HEK293 (cell line): ENCODE measurements around the gene SH3BP5.

Source experiments
- BCL11A ChIP-seq: fragments of 450-650 bp; formaldehyde crosslinking; IDR thresholded peaks from 2 replicates; pipeline ENCODE4 v1.5.1; 2016; ENCODE audit warnings: low read depth, missing biosample characterization, missing genetic modification characterization
- GFI1B ChIP-seq: fragments of 450-650 bp; formaldehyde crosslinking; IDR thresholded peaks from 2 replicates; pipeline ENCODE4 v1.5.1; 2016; ENCODE audit warnings: missing biosample characterization, missing genetic modification characterization
- MYNN ChIP-seq: fragments of 450-650 bp; formaldehyde crosslinking; IDR thresholded peaks from 2 replicates; pipeline ENCODE4 v1.5.1; 2016; ENCODE audit warnings: missing biosample characterization, missing genetic modification characterization, borderline replicate concordance
- YY2 ChIP-seq: fragments of 450-650 bp; formaldehyde crosslinking; IDR thresholded peaks from 2 replicates; pipeline ENCODE4 v1.5.1; 2016; ENCODE audit warnings: missing biosample characterization, missing genetic modification characterization
- ZFP37 ChIP-seq: fragments of 450-650 bp; formaldehyde crosslinking; IDR thresholded peaks from 2 replicates; pipeline ENCODE4 v1.5.1; 2016; ENCODE audit warnings: missing biosample characterization, missing genetic modification characterization
- ZFP69B ChIP-seq: fragments of 450-650 bp; formaldehyde crosslinking; IDR thresholded peaks from 2 replicates; pipeline ENCODE4 v1.5.1; 2016; ENCODE audit warnings: missing biosample characterization, missing genetic modification characterization
- ZNF239 ChIP-seq: fragments of 450-650 bp; formaldehyde crosslinking; IDR thresholded peaks from 2 replicates; pipeline ENCODE4 v1.5.1; 2016; ENCODE audit warnings: missing biosample characterization, missing genetic modification characterization
- ZNF292 ChIP-seq: fragments of 450-650 bp; formaldehyde crosslinking; IDR thresholded peaks from 2 replicates; pipeline ENCODE4 v1.5.1; 2016; ENCODE audit warnings: low read depth, missing biosample characterization, missing genetic modification characterization, borderline replicate concordance
- ZNF324 ChIP-seq: fragments of 450-650 bp; formaldehyde crosslinking; IDR thresholded peaks from 2 replicates; pipeline ENCODE4 v1.5.1; 2016; ENCODE audit warnings: missing biosample characterization, missing genetic modification characterization
- ZNF335 ChIP-seq: fragments of 450-650 bp; formaldehyde crosslinking; conservative IDR thresholded peaks from 2 replicates; pipeline ENCODE4 v1.5.1; 2016; ENCODE audit warnings: missing biosample characterization, missing genetic modification characterization
- ZNF366 ChIP-seq: fragments of 450-650 bp; formaldehyde crosslinking; conservative IDR thresholded peaks from 2 replicates; pipeline ENCODE4 v1.5.1; 2016; ENCODE audit warnings: missing biosample characterization, missing genetic modification characterization
- ZNF621 ChIP-seq: fragments of 450-650 bp; formaldehyde crosslinking; IDR thresholded peaks from 2 replicates; pipeline ENCODE4 v1.5.1; 2017; ENCODE audit warnings: missing biosample characterization, missing genetic modification characterization
- ZNF654 ChIP-seq: fragments of 450-650 bp; formaldehyde crosslinking; IDR thresholded peaks from 2 replicates; pipeline ENCODE4 v1.5.1; 2016; ENCODE audit warnings: low read depth, missing biosample characterization, missing genetic modification characterization
- ZNF658 ChIP-seq: fragments of 450-650 bp; formaldehyde crosslinking; IDR thresholded peaks from 2 replicates; pipeline ENCODE4; 2016; ENCODE audit warnings: missing biosample characterization, missing genetic modification characterization
- ZNF785 ChIP-seq: fragments of 450-650 bp; formaldehyde crosslinking; IDR thresholded peaks from 2 replicates; pipeline ENCODE4 v1.5.1; 2016; ENCODE audit warnings: missing biosample characterization, missing genetic modification characterization
- ZNF830 ChIP-seq: fragments of 450-650 bp; IDR thresholded peaks from 2 replicates; pipeline ENCODE4 v1.5.0; 2018; ENCODE audit warnings: missing biosample characterization, missing genetic modification characterization, low read depth, mild to moderate bottlenecking, moderate library complexity
- ZSCAN30 ChIP-seq: fragments of 450-650 bp; IDR thresholded peaks from 2 replicates; pipeline ENCODE4 v1.5.1; 2018; ENCODE audit warnings: missing biosample characterization, mild to moderate bottlenecking, missing genetic modification characterization, moderate library complexity
- ZXDB ChIP-seq: fragments of 450-650 bp; formaldehyde crosslinking; IDR thresholded peaks from 2 replicates; pipeline ENCODE4 v1.5.1; 2016; ENCODE audit warnings: missing biosample characterization, missing genetic modification characterization
- TF ChIP-seq, protein P1 (sequence below): fragments of 450-650 bp; formaldehyde crosslinking; IDR thresholded peaks from 2 replicates; pipeline ENCODE4 v1.5.1; 2016; ENCODE audit warnings: missing biosample characterization, missing genetic modification characterization
- TF ChIP-seq, protein P2 (sequence below): fragments of 450-650 bp; formaldehyde crosslinking; IDR thresholded peaks from 2 replicates; pipeline ENCODE4 v1.5.1; 2016; ENCODE audit warnings: missing biosample characterization, missing genetic modification characterization, borderline replicate concordance
- TF ChIP-seq, protein P3 (sequence below): fragments of 450-650 bp; formaldehyde crosslinking; IDR thresholded peaks from 2 replicates; pipeline ENCODE4 v1.5.1; 2017; ENCODE audit warnings: missing biosample characterization, missing genetic modification characterization
- TF ChIP-seq, protein P4 (sequence below): fragments of 450-650 bp; IDR thresholded peaks from 2 replicates; pipeline ENCODE4 v1.5.1; 2018; ENCODE audit warnings: missing biosample characterization, missing genetic modification characterization
- TF ChIP-seq, protein P5 (sequence below): fragments of 450-650 bp; formaldehyde crosslinking; IDR thresholded peaks from 2 replicates; pipeline ENCODE4 v1.5.1; 2016; ENCODE audit warnings: missing biosample characterization, missing genetic modification characterization
- TF ChIP-seq, protein P6 (sequence below): fragments of 450-650 bp; IDR thresholded peaks from 2 replicates; pipeline ENCODE4 v1.5.1; 2018; ENCODE audit warnings: missing biosample characterization, mild to moderate bottlenecking, missing genetic modification characterization

Gene SH3BP5

DNA sequence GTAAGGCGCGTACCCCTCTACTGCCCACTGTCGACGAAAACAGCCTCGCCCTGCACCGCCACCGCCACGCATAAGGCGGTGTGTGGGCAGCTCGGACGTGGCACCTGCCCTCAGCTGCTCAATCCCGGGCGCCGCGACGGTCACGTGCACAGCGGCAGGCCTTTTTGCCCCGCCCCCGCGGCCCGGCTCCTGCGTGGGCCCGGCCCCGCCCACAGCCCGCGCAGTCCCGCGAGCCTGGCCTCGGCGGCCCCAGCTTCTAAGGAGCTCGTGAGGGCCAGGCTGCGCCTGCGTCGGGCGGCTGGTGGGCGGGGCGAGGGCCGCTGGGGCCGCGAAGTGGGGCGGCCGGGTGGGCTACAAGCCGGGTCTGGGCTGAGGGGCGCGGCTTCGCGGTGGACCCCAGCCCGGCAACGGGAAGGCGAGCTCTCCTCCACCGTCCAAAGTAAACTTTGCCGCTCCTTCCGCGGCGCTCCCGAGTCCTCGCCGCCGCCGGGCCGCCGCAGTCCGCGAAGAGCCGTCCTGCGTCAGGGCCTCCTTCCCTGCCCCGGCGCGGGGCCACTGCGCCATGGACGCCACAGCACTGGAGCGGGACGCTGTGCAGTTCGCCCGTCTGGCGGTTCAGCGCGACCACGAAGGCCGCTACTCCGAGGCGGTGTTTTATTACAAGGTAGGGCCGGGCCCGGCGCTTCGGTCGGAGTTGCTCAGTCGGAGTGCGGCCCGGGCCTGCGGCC is 126.3 kb downstream of the SH3BP5 start, which contains the start of gene CAPN7 (continued):
- peak; percentile 68; the same call in 1 of the 2 replicates for TF ChIP-seq ZFP69B (tag by site-specific recombination)
- TF ChIP-seq BCL11A (tag by site-specific recombination), result no peak
- TF ChIP-seq, protein P1, sequence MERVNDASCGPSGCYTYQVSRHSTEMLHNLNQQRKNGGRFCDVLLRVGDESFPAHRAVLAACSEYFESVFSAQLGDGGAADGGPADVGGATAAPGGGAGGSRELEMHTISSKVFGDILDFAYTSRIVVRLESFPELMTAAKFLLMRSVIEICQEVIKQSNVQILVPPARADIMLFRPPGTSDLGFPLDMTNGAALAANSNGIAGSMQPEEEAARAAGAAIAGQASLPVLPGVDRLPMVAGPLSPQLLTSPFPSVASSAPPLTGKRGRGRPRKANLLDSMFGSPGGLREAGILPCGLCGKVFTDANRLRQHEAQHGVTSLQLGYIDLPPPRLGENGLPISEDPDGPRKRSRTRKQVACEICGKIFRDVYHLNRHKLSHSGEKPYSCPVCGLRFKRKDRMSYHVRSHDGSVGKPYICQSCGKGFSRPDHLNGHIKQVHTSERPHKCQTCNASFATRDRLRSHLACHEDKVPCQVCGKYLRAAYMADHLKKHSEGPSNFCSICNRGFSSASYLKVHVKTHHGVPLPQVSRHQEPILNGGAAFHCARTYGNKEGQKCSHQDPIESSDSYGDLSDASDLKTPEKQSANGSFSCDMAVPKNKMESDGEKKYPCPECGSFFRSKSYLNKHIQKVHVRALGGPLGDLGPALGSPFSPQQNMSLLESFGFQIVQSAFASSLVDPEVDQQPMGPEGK (tag by site-specific recombination), result peak; percentile 77; the same call in 1 of the 2 replicates
- no peak for TF ChIP-seq ZNF830 (tag by site-specific recombination)
- TF ChIP-seq, protein P2, sequence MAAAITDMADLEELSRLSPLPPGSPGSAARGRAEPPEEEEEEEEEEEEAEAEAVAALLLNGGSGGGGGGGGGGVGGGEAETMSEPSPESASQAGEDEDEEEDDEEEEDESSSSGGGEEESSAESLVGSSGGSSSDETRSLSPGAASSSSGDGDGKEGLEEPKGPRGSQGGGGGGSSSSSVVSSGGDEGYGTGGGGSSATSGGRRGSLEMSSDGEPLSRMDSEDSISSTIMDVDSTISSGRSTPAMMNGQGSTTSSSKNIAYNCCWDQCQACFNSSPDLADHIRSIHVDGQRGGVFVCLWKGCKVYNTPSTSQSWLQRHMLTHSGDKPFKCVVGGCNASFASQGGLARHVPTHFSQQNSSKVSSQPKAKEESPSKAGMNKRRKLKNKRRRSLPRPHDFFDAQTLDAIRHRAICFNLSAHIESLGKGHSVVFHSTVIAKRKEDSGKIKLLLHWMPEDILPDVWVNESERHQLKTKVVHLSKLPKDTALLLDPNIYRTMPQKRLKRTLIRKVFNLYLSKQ (tag by site-specific recombination), result no peak
- no peak for TF ChIP-seq ZNF658
- TF ChIP-seq ZNF654, result no peak
- TF ChIP-seq, protein P3, sequence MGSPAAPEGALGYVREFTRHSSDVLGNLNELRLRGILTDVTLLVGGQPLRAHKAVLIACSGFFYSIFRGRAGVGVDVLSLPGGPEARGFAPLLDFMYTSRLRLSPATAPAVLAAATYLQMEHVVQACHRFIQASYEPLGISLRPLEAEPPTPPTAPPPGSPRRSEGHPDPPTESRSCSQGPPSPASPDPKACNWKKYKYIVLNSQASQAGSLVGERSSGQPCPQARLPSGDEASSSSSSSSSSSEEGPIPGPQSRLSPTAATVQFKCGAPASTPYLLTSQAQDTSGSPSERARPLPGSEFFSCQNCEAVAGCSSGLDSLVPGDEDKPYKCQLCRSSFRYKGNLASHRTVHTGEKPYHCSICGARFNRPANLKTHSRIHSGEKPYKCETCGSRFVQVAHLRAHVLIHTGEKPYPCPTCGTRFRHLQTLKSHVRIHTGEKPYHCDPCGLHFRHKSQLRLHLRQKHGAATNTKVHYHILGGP, result no peak
- TF ChIP-seq ZNF366 (tag by site-specific recombination), result no peak
- peak; percentile 72 for TF ChIP-seq ZXDB
- TF ChIP-seq ZNF324 (tag by site-specific recombination), result peak; percentile 37; the same call in 1 of the 2 replicates
- TF ChIP-seq ZSCAN30 (tag by site-specific recombination), result peak; percentile 63
- no peak for TF ChIP-seq ZNF785 (tag by site-specific recombination)
- TF ChIP-seq ZNF335 (tag by site-specific recombination), result peak; percentile 82; the same call in 1 of the 2 replicates
- TF ChIP-seq ZNF239, result no peak
- TF ChIP-seq, protein P4, sequence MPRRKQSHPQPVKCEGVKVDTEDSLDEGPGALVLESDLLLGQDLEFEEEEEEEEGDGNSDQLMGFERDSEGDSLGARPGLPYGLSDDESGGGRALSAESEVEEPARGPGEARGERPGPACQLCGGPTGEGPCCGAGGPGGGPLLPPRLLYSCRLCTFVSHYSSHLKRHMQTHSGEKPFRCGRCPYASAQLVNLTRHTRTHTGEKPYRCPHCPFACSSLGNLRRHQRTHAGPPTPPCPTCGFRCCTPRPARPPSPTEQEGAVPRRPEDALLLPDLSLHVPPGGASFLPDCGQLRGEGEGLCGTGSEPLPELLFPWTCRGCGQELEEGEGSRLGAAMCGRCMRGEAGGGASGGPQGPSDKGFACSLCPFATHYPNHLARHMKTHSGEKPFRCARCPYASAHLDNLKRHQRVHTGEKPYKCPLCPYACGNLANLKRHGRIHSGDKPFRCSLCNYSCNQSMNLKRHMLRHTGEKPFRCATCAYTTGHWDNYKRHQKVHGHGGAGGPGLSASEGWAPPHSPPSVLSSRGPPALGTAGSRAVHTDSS, result no peak
- TF ChIP-seq, protein P5, sequence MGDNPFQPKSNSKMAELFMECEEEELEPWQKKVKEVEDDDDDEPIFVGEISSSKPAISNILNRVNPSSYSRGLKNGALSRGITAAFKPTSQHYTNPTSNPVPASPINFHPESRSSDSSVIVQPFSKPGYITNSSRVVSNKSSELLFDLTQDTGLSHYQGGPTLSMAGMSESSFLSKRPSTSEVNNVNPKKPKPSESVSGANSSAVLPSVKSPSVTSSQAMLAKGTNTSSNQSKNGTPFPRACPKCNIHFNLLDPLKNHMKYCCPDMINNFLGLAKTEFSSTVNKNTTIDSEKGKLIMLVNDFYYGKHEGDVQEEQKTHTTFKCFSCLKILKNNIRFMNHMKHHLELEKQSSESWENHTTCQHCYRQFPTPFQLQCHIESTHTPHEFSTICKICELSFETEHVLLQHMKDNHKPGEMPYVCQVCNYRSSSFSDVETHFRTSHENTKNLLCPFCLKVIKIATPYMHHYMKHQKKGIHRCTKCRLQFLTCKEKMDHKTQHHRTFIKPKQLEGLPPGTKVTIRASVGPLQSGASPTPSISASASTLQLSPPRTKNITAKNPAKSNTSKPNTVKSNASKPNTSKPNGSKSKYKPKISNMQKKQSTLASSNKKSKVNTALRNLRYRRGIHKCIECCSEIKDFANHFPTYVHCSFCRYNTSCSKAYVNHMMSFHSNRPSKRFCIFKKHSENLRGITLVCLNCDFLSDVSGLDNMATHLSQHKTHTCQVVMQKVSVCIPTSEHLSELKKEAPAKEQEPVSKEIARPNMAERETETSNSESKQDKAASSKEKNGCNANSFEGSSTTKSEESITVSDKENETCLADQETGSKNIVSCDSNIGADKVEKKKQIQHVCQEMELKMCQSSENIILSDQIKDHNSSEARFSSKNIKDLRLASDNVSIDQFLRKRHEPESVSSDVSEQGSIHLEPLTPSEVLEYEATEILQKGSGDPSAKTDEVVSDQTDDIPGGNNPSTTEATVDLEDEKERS (tag by site-specific recombination), result no peak
- TF ChIP-seq, protein P6, sequence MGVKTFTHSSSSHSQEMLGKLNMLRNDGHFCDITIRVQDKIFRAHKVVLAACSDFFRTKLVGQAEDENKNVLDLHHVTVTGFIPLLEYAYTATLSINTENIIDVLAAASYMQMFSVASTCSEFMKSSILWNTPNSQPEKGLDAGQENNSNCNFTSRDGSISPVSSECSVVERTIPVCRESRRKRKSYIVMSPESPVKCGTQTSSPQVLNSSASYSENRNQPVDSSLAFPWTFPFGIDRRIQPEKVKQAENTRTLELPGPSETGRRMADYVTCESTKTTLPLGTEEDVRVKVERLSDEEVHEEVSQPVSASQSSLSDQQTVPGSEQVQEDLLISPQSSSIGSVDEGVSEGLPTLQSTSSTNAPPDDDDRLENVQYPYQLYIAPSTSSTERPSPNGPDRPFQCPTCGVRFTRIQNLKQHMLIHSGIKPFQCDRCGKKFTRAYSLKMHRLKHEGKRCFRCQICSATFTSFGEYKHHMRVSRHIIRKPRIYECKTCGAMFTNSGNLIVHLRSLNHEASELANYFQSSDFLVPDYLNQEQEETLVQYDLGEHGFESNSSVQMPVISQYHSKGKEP, result no peak
- TF ChIP-seq ZNF292 (tag by site-specific recombination), result no peak
- TF ChIP-seq GFI1B (tag by site-specific recombination), result no peak
- peak; percentile 52 for TF ChIP-seq YY2 (tag by site-specific recombination)
- no peak for TF ChIP-seq MYNN (tag by site-specific recombination)
- TF ChIP-seq ZNF621 (tag by site-specific recombination), result no peak
- TF ChIP-seq ZFP37 (tag by site-specific recombination), result peak; percentile 94
